Hepatocyte (in vitro differentiated cells): Measurements from ENCODE around the gene CBR4. TPM values are rescaled to one million over a fixed set of nuclear protein-coding genes. Genes with fewer than 3 reads are reported as not detected.

Experiments used
- DNase-seq: peaks from one replicate; pipeline ENCODE4 v3.0.0-alpha.2; 2016; ENCODE audit warnings: low spot score
- H2AFZ ChIP-seq: fragments of 200-600 bp; sonication (generic); 2 replicates; pipeline ENCODE4 v1.6.0; 2016; ENCODE audit warnings: antibody characterized with exemption, mild to moderate bottlenecking
- H3K27ac ChIP-seq: fragments of 200-600 bp; sonication (generic); 2 replicates; pipeline ENCODE4 v1.5.1; 2016; ENCODE audit warnings: mild to moderate bottlenecking
- H3K27me3 ChIP-seq: fragments of 200-600 bp; sonication (generic); 2 replicates; pipeline ENCODE4 v1.6.1; 2016
- H3K36me3 ChIP-seq: fragments of 200-600 bp; sonication (generic); replicated peaks from 2 replicates; pipeline ENCODE4 v1.5.1; 2016; ENCODE audit warnings: low read depth; ENCODE audit not compliant: insufficient read depth
- H3K4me1 ChIP-seq: fragments of 200-600 bp; sonication (generic); 2 replicates; pipeline ENCODE4 v1.5.1; 2016; ENCODE audit warnings: mild to moderate bottlenecking, moderate library complexity; ENCODE audit not compliant: insufficient read depth
- H3K4me2 ChIP-seq: fragments of 200-600 bp; sonication (generic); 2 replicates; pipeline ENCODE4 v1.6.0; 2016
- H3K4me3 ChIP-seq: fragments of 200-600 bp; sonication (generic); 2 replicates; pipeline ENCODE4 v1.5.1; 2016; ENCODE audit warnings: mild to moderate bottlenecking
- H3K79me2 ChIP-seq: fragments of 200-600 bp; sonication (generic); 2 replicates; pipeline ENCODE4 v1.6.0; 2017; ENCODE audit warnings: mild to moderate bottlenecking
- H3K9me2 ChIP-seq: fragments of 200-600 bp; sonication (generic); replicated peaks from 2 replicates; pipeline ENCODE4 v1.6.0; 2017; ENCODE audit warnings: mild to moderate bottlenecking; ENCODE audit not compliant: insufficient read depth
- H3K9me3 ChIP-seq: fragments of 200-600 bp; sonication (generic); 2 replicates; pipeline ENCODE4 v1.5.1; 2016; ENCODE audit warnings: low read depth, mild to moderate bottlenecking
- H4K20me1 ChIP-seq: fragments of 200-600 bp; sonication (generic); 2 replicates; pipeline ENCODE4 v1.6.0; 2016; ENCODE audit warnings: mild to moderate bottlenecking; ENCODE audit not compliant: insufficient read depth, poor library complexity, severe bottlenecking
- CTCF ChIP-seq: fragments of 200-600 bp; sonication (generic); IDR thresholded peaks from 2 replicates; pipeline ENCODE4 v1.5.1; 2016; ENCODE audit warnings: antibody characterized with exemption, mild to moderate bottlenecking; ENCODE audit not compliant: poor library complexity
- EZH2 ChIP-seq: fragments of 200-600 bp; sonication (generic); IDR thresholded peaks from 2 replicates; pipeline ENCODE4 v1.6.1; 2016; ENCODE audit warnings: antibody characterized with exemption, mild to moderate bottlenecking, borderline replicate concordance
- EZH2phosphoT487 ChIP-seq: fragments of 200-600 bp; sonication (generic); IDR thresholded peaks from one replicate; pipeline ENCODE4 v1.6.1; 2018; ENCODE audit warnings: antibody characterized with exemption, mild to moderate bottlenecking, low read depth, moderate library complexity; ENCODE audit not compliant: unreplicated experiment, severe bottlenecking
- WGBS: methylation state at CpG from one replicate; pipeline ENCODE4 v1.1.6; 2016; ENCODE audit warnings: low lambda C conversion rate; ENCODE audit errors: missing lambda C conversion rate; 5-methylcytosine and 5-hydroxymethylcytosine counted together
- polyA plus RNA-seq: library from polyadenylated mRNA; unstranded; fragments of >200 nt; fragmentation: Nextera tagmentation; extraction: Ambion mirVana; gene quantifications from 2 replicates; pipeline ENCODE4 v1.2.1, GENCODE V29; 2016
- total RNA-seq: library from RNA; depleted of rRNA; stranded (reverse); fragments of >200 nt; gene quantifications from 2 replicates; pipeline ENCODE4 v1.2.3, GENCODE V29; 2014

The CBR4 gene
- total and polyA plus RNA-seq, 2 experiments from 2014 or later = 18.5 to 26.9 TPM

- Histone ChIP-seq H3K27me3 (no peaks in the 10 kb centered on the region), H3K36me3 (peaks cover 3% of the 10 kb centered on the region), H3K9me3 (peaks cover 21% of the 10 kb centered on the region), H3K9me2 (no peaks in the 10 kb centered on the region), H3K79me2 (peaks cover 2% of the 10 kb centered on the region), H3K4me1 (no peaks in the 10 kb centered on the region), H3K4me3 (no peak overlapping the region), H2AFZ (no peak overlapping the region), H4K20me1 (no peaks in the 10 kb centered on the region), H3K27ac (no peak overlapping the region), H3K4me2 (no peak overlapping the region)
- 96% methylated on average over 1 of the region's 1 CpG for WGBS
- no peak for TF ChIP-seq EZH2
- TF ChIP-seq CTCF = no peak
- no peak for TF ChIP-seq EZH2phosphoT487
- no peak for DNase-seq
Observed at GRCh38 chr4:168981942-168982341, 28.1 kb downstream of the CBR4 start.

GRCh38 chr4:168981460-168981859 lies 28.6 kb downstream of the CBR4 start:
- Histone ChIP-seq H3K36me3 (peaks cover 3% of the 10 kb centered on the region), H3K4me1 (no peaks in the 10 kb centered on the region), H3K9me2 (no peaks in the 10 kb centered on the region), H3K4me3 (no peak overlapping the region), H3K27me3 (no peaks in the 10 kb centered on the region), H3K27ac (no peak overlapping the region), H3K9me3 (peaks cover 21% of the 10 kb centered on the region), H3K79me2 (peaks cover 2% of the 10 kb centered on the region), H3K4me2 (no peak overlapping the region), H4K20me1 (no peaks in the 10 kb centered on the region), H2AFZ (no peak overlapping the region)
- TF ChIP-seq CTCF (no peak), EZH2phosphoT487 (no peak), EZH2 (no peak)
- no peak for DNase-seq

- Histone ChIP-seq H3K27me3 (no peaks in the 10 kb centered on the region), H3K4me3 (no peak overlapping the region), H2AFZ (no peak overlapping the region), H4K20me1 (no peaks in the 10 kb centered on the region), H3K79me2 (peaks cover 2% of the 10 kb centered on the region), H3K9me2 (no peaks in the 10 kb centered on the region), H3K4me2 (no peak overlapping the region), H3K36me3 (peaks cover 3% of the 10 kb centered on the region), H3K27ac (no peak overlapping the region), H3K4me1 (no peaks in the 10 kb centered on the region), H3K9me3 (peaks cover 21% of the 10 kb centered on the region)
- 94% methylated on average over 7 of the region's 7 CpGs for WGBS
- no peak for TF ChIP-seq EZH2phosphoT487
- TF ChIP-seq CTCF = no peak
- no peak for TF ChIP-seq EZH2
- DNase-seq = no peak
Observed at GRCh38 chr4:168979338-168979737, 30.7 kb downstream of the CBR4 start.
